CD4-positive, alpha-beta T cell (primary cell): Measurements from ENCODE around the gene UBA6. TPM values are rescaled to one million over a fixed set of nuclear protein-coding genes. Genes with fewer than 3 reads are reported as not detected.

Source experiments
- ATAC-seq: fragments of 200-7000 bp; cut with Tn5 transposase; one replicate; pipeline ENCODE4 v1.10.0; 2022; ENCODE audit warnings: mild to moderate bottlenecking; ENCODE audit not compliant: poor library complexity
- CTCF ChIA-PET: fragments of 350-600 bp; sonication (Branson Sonifier 250); formaldehyde crosslinking; loops from one replicate; lab custom pipeline; 2021; ENCODE audit warnings: antibody characterized with exemption, inconsistent platforms; lab: Charles Lee
- POLR2A ChIA-PET: fragments of 350-600 bp; sonication (Branson Sonifier 250); formaldehyde crosslinking; loops from one replicate; lab custom pipeline; 2021; ENCODE audit warnings: antibody characterized with exemption, inconsistent platforms; lab: Charles Lee
- DNase-seq, 14 experiments: peaks; one replicate each; pipeline ENCODE4 v3.0.0-alpha.2; 2013 to 2020; ENCODE audit warnings: mixed read lengths in 2 of 14
- H3K27ac ChIP-seq, 2 donors: one replicate each; pipeline versions ENCODE4 v1.5.1 to v1.7.0; 2013; ENCODE audit warnings: low read length in 2 of 2, low read depth in 1 of 2, mild to moderate bottlenecking in 1 of 2
- H3K27me3 ChIP-seq, 2 experiments: 1 replicate in 1 of 2; 2 replicates in 1 of 2; pipeline versions ENCODE4 v1.6.1 to v1.7.0; 2013; ENCODE audit warnings: low read length in 2 of 2, control low read depth in 1 of 2, mild to moderate bottlenecking in 1 of 2, moderate library complexity in 1 of 2; ENCODE audit not compliant: insufficient read depth in 2 of 2, control insufficient read depth in 1 of 2
- H3K36me3 ChIP-seq: one replicate; pipeline ENCODE4 v1.6.1; 2013; ENCODE audit warnings: low read length, control low read depth; ENCODE audit not compliant: insufficient read depth
- H3K4me1 ChIP-seq: one replicate; pipeline ENCODE4 v1.6.1; 2013; ENCODE audit warnings: low read length, control low read depth; ENCODE audit not compliant: insufficient read depth
- H3K4me3 ChIP-seq: one replicate; pipeline ENCODE4 v1.5.1; 2013; ENCODE audit warnings: mild to moderate bottlenecking, low read length, moderate library complexity
- H3K9me3 ChIP-seq, 2 experiments: 1 replicate in 1 of 2; 2 replicates in 1 of 2; pipeline versions ENCODE4 v1.6.1 to v1.7.0; 2013; ENCODE audit warnings: low read length in 2 of 2, mild to moderate bottlenecking in 2 of 2, control low read depth in 1 of 2, moderate library complexity in 1 of 2; ENCODE audit not compliant: control insufficient read depth in 1 of 2, insufficient read depth in 1 of 2
- H3K27ac Mint-ChIP-seq: one replicate; pipeline ENCODE4 v1.8.0; 2020; ENCODE audit warnings: mixed read lengths
- H3K27me3 Mint-ChIP-seq: one replicate; pipeline ENCODE4 v1.8.0; 2021; ENCODE audit warnings: mixed read lengths
- H3K36me3 Mint-ChIP-seq: one replicate; pipeline ENCODE4 v1.8.0; 2021; ENCODE audit warnings: low read depth, mixed read lengths
- H3K4me1 Mint-ChIP-seq: one replicate; pipeline ENCODE4 v1.8.0; 2021; ENCODE audit warnings: low read depth, mixed read lengths
- H3K4me3 Mint-ChIP-seq: one replicate; pipeline ENCODE4 v1.8.0; 2020; ENCODE audit warnings: mild to moderate bottlenecking, mixed read lengths
- H3K9me3 Mint-ChIP-seq: one replicate; pipeline ENCODE4 v1.8.0; 2020; ENCODE audit warnings: mixed read lengths
- CTCF ChIP-seq: fragments of 200-600 bp; IDR thresholded peaks from one replicate; pipeline ENCODE4 v1.8.0; 2022; ENCODE audit warnings: antibody characterized with exemption, mild to moderate bottlenecking
- intact Hi-C, 2 experiments: fragments of 100-400 bp; cut with DNase I in 1 of 2; cut with micrococcal nuclease in 1 of 2; formaldehyde crosslinking; loops; one replicate each; pipeline versions ENCODE4 v1.15.1 to v1.9.0; 2023 to 2025; cut with DNase I, micrococcal nuclease
- total RNA-seq, 174 experiments: library from RNA in 2 of 174; stranded (reverse) in 2 of 174; gene quantifications; one replicate each; pipeline ENCODE4 v1.2.3 and lab custom pipeline; 2021 to 2026

UBA6 gene
- total RNA-seq, 2 experiments from 2014 or later: 33.4 to 45.5 TPM

DNA sequence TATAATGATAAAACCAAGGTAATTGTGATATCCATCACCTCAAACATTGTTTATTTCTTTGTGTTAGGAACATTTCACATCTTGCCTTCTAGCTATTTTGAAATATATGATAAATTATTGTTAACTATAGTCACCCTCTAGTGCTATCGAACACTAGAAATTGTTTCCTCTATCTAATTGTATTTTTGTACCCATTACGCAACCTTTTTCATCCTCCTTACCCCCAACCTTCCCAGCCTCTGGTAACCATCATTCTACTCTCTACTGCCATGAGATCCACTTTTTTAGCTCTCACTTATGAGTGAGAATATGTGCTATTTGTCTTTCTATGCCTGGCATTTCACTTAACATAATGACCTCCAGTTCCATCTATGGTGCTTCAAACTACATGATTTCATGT, 3.9 kb upstream of the UBA6 start:
- DNase-seq: no peak
- ChIA-PET CTCF (interaction anchor here (0.9 kb wide), 1 partner anchor 42 kb away, joined by 4 read pairs; no protein-coding TSS in a partner anchor), POLR2A (no interaction called here)
- H3K4me3 ChIP-seq: no peak overlapping the region
- Mint-ChIP-seq H3K9me3 (peaks cover 4% of the 10 kb centered on the region), H3K36me3 (peaks cover 82% of the 10 kb centered on the region), H3K4me1 (peaks cover 69% of the 10 kb centered on the region), H3K27me3 (no peaks in the 10 kb centered on the region), H3K4me3 (no peak overlapping the region), H3K27ac (no peak overlapping the region)
- H3K27ac ChIP-seq: no peak overlapping the region
- no peaks in the 10 kb centered on the region for H3K9me3 ChIP-seq
- H3K4me1 ChIP-seq: peaks cover 6% of the 10 kb centered on the region
- ATAC-seq: no peak
- H3K27me3 ChIP-seq: no peaks in the 10 kb centered on the region
- TF ChIP-seq CTCF: no peak
- intact Hi-C loops: no loop called here
- peaks cover 3% of the 10 kb centered on the region for H3K36me3 ChIP-seq

DNA sequence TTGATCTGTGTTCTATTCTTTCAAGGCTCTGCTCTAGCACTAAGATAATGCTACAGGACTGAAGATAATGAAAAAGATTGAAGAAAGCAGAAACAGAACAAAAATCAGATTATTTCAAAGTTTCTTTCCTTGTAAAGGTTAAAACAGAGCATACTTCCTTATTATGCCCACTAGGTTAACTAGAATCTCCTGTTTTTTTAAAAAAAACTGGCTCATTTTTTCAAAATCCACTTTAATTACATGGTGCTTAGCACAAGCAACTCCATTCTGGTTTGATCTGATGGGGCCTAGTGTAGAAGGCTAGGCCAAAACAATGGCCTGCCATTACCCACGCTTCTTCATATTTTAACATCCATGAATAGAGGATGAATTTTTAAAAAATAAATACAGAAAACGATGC, 1.2 kb upstream of the UBA6 start:
- DNase-seq (no peak), ATAC-seq (no peak)
- Histone ChIP-seq H3K4me3 (peak overlapping the region; percentile 92), H3K36me3 (peaks cover 3% of the 10 kb centered on the region), H3K4me1 (peaks cover 12% of the 10 kb centered on the region), H3K9me3 (no peaks in the 10 kb centered on the region), H3K27ac (no peak overlapping the region), H3K27me3 (no peaks in the 10 kb centered on the region)
- peaks cover 72% of the 10 kb centered on the region for H3K36me3 Mint-ChIP-seq
- H3K9me3 Mint-ChIP-seq: peaks cover 4% of the 10 kb centered on the region
- no peaks in the 10 kb centered on the region for H3K27me3 Mint-ChIP-seq
- H3K27ac Mint-ChIP-seq: peak overlapping the region; percentile 93
- H3K4me1 Mint-ChIP-seq: peaks cover 76% of the 10 kb centered on the region
- intact Hi-C loops: no loop called here
- H3K4me3 Mint-ChIP-seq: peak overlapping the region; percentile 97
- ChIA-PET CTCF (interaction anchor here (1.7 kb wide), 1 partner anchor 157 kb away, joined by 8 read pairs; the partner anchor contains the start of gene CENPC), POLR2A (interaction anchor here (3.1 kb wide), 1 partner anchor 157 kb away, joined by 40 read pairs; the partner anchor contains the start of gene CENPC)
- TF ChIP-seq CTCF: no peak

GRCh38 chr4:67701517-67701850, 529 bp upstream of the UBA6 start:
- Histone ChIP-seq H3K4me1 (peaks cover 15% of the 10 kb centered on the region), H3K4me3 (peak overlapping the region; percentile 92), H3K9me3 (no peaks in the 10 kb centered on the region), H3K36me3 (peaks cover 3% of the 10 kb centered on the region), H3K27ac (peak overlapping the region; percentile 66 to 77), H3K27me3 (no peaks in the 10 kb centered on the region)
- no peak for TF ChIP-seq CTCF
- Mint-ChIP-seq H3K4me3 (peak overlapping the region; percentile 97), H3K9me3 (peaks cover under 1% of the 10 kb centered on the region), H3K4me1 (peaks cover 74% of the 10 kb centered on the region), H3K27me3 (no peaks in the 10 kb centered on the region), H3K36me3 (peaks cover 66% of the 10 kb centered on the region), H3K27ac (peak overlapping the region; percentile 93)
- no peak for ATAC-seq
- ChIA-PET CTCF (interaction anchor here (1.0 to 1.7 kb wide), 5 partner anchors 44 to 166 kb away, joined by 3 to 8 read pairs (median 3); partner anchors contain the start of gene CENPC), POLR2A (interaction anchor here (0.7 to 3.1 kb wide), 6 partner anchors 18 to 157 kb away, joined by 3 to 40 read pairs (median 3); partner anchors contain the start of gene CENPC)
- no peak for DNase-seq
- intact Hi-C loops: loop anchor here in 1 of 2 experiments (2.0 kb wide), 1 partner anchor 157 kb away; the partner anchor contains the start of gene CENPC
